ENCODE measurements around the gene FHIT.
"Not testable (repeated sequence)": the region's sequence is repeated elsewhere in the genome, so short reads cannot be mapped to it uniquely, and the experiment has no call there.

Gene FHIT

GRCh38 chr3:60989626-60990441 lies 261.4 kb downstream of the FHIT start:
- no peak for DNase-seq (ENCODE audit: low spot score)

GRCh38 chr3:60987191-60987590 lies 264.1 kb downstream of the FHIT start:
- DNase-seq (ENCODE audit: low spot score), result not testable (repeated sequence)

GRCh38 chr3:60986552-60986951 lies 264.7 kb downstream of the FHIT start:
- no peak for DNase-seq (ENCODE audit: low spot score)

- DNase-seq (ENCODE audit: low spot score), result no peak
Measured at GRCh38 chr3:60983906-60984305, 267.3 kb downstream of the FHIT start.

GRCh38 chr3:60980342-60980692 lies 270.9 kb downstream of the FHIT start:
- no peak for DNase-seq (ENCODE audit: low spot score)

- DNase-seq (ENCODE audit: low spot score), result no peak
Measured at GRCh38 chr3:60979461-60980341, 271.6 kb downstream of the FHIT start.

GRCh38 chr3:60973321-60973720 lies 277.9 kb downstream of the FHIT start:
- DNase-seq (ENCODE audit: low spot score), result no peak

GRCh38 chr3:60972599-60972998 lies 278.7 kb downstream of the FHIT start:
- no peak for DNase-seq (ENCODE audit: low spot score)

- DNase-seq (ENCODE audit: low spot score), result no peak
Measured at GRCh38 chr3:60970850-60971249, 280.4 kb downstream of the FHIT start.

GRCh38 chr3:60967141-60967540 lies 284.1 kb downstream of the FHIT start:
- DNase-seq (ENCODE audit: low spot score), result no peak

GRCh38 chr3:60957541-60957940 lies 293.7 kb downstream of the FHIT start:
- DNase-seq (ENCODE audit: low spot score), result no peak

- no peak for DNase-seq (ENCODE audit: low spot score)
Measured at GRCh38 chr3:60956729-60957128, 294.5 kb downstream of the FHIT start.

GRCh38 chr3:60955034-60955433 lies 296.2 kb downstream of the FHIT start:
- DNase-seq (ENCODE audit: low spot score), result no peak

- DNase-seq (ENCODE audit: low spot score), result no peak
Measured at GRCh38 chr3:60954048-60954447, 297.2 kb downstream of the FHIT start.

GRCh38 chr3:60953351-60953750 lies 297.9 kb downstream of the FHIT start:
- DNase-seq (ENCODE audit: low spot score), result no peak

- no peak for DNase-seq (ENCODE audit: low spot score)
Measured at GRCh38 chr3:60952055-60952454, 299.2 kb downstream of the FHIT start.

- no peak for DNase-seq (ENCODE audit: low spot score)
Measured at GRCh38 chr3:60949146-60949545, 302.1 kb downstream of the FHIT start.

GRCh38 chr3:60948488-60948887 lies 302.8 kb downstream of the FHIT start:
- DNase-seq (ENCODE audit: low spot score), result no peak

GRCh38 chr3:60935709-60936108 lies 315.5 kb downstream of the FHIT start:
- DNase-seq (ENCODE audit: low spot score), result no peak

GRCh38 chr3:60933824-60934223 lies 317.4 kb downstream of the FHIT start:
- DNase-seq (ENCODE audit: low spot score), result no peak

GRCh38 chr3:60932643-60933042 lies 318.6 kb downstream of the FHIT start:
- DNase-seq (ENCODE audit: low spot score), result no peak

GRCh38 chr3:60932170-60932569 lies 319.1 kb downstream of the FHIT start:
- no peak for DNase-seq (ENCODE audit: low spot score)

GRCh38 chr3:60931452-60931851 lies 319.8 kb downstream of the FHIT start:
- DNase-seq (ENCODE audit: low spot score), result no peak

All from LoVo (cell line).